Pancreas (tissue), 10 donors: ENCODE results near the gene TEKT1. TPM values are rescaled to one million over a fixed set of nuclear protein-coding genes. Genes with fewer than 3 reads are reported as not detected.
"Not testable (repeated sequence)": the region's sequence is repeated elsewhere in the genome, so short reads cannot be mapped to it uniquely, and the experiment has no call there.

ENCODE experiments used
- ATAC-seq, 4 donors: fragments of 200-7000 bp; cut with Tn5 transposase; one replicate each; pipeline versions ENCODE4 v1.8.0 to v1.9.1; 2020; ENCODE audit warnings: mild to moderate bottlenecking in 4 of 4, moderate library complexity in 4 of 4
- DNase-seq, 6 donors: peaks; one replicate each; pipeline ENCODE4 v3.0.0-alpha.2; 2020
- FAIRE-seq: peaks from 2 replicates; lab custom pipeline; 2012; peaks lifted over from hg19 to GRCh38; lab: Jason Lieb, UNC
- H3K27ac ChIP-seq, 4 donors: fragments of 200-600 bp; sonication (generic); 1 replicate in 3 of 4; 2 replicates in 1 of 4; pipeline versions ENCODE4 v1.5.0 to v1.8.0; 2020
- H3K27me3 ChIP-seq, 4 donors: fragments of 200-600 bp; one replicate each; pipeline ENCODE4 v1.8.0; 2021
- H3K36me3 ChIP-seq, 3 donors: fragments of 200-600 bp; sonication (generic) in 1 of 3; one replicate each; pipeline versions ENCODE4 v1.5.0 to v1.8.0; 2020 to 2021
- H3K4me1 ChIP-seq, 3 donors: fragments of 200-600 bp; one replicate each; pipeline ENCODE4 v1.8.0; 2021
- H3K4me3 ChIP-seq, 4 donors: fragments of 200-600 bp; sonication (generic) in 2 of 4; one replicate each; pipeline versions ENCODE4 v1.5.0 to v1.8.0; 2020 to 2021
- H3K9me3 ChIP-seq, 4 donors: fragments of 200-600 bp; one replicate each; pipeline ENCODE4 v1.8.0; 2021
- CTCF ChIP-seq, 4 donors: fragments of 200-600 bp; sonication (generic) in 3 of 4; IDR thresholded peaks; one replicate each; pipeline versions ENCODE4 v1.5.0 to v1.8.0; 2021; ENCODE audit warnings: antibody characterized with exemption in 4 of 4
- WGBS, 2 donors: extraction: QIAGEN DNeasy Blood & Tissue Kit; methylation state at CpG; one replicate each; pipeline ENCODE4 v1.1.7; 2013; 5-methylcytosine and 5-hydroxymethylcytosine counted together
- intact Hi-C, 3 donors: fragments of 100-400 bp; cut with DNase I; formaldehyde crosslinking; loops; one replicate each; pipeline versions ENCODE4 v1.11.1 to v1.14.2; 2022
- polyA plus RNA-seq, 2 donors: library from polyadenylated mRNA; stranded (reverse); fragments of 200-250 nt; gene quantifications; one replicate each; pipeline ENCODE4 v1.2.3, GENCODE V29; 2013
- total RNA-seq, 6 donors: library from RNA; stranded (reverse); fragmentation: NEBNext Ultra II Directional in 4 of 6; extraction: Animal tissue kit (Norgen Biotek cat#: 25700) in 4 of 6; gene quantifications; one replicate each; pipeline versions ENCODE4 v1.2.1 to v1.2.4, GENCODE V29; 2021 to 2023
- donor health status: healthy with polysubstance abuse.
- donor health status: DM: no; HTN: no; CAD: no; lungs with moderate emphysema.
- donor health status: DM: no; HTN: no; CAD: no.
- donor health status: control.
- donor health status: control.
- donor health status: Bipolar disorder and iron deficiency.
- donor health status: DM: yes; HTN: yes; CAD: no.
- donor health status: DM: no; HTN: no; CAD: no.
- donor health status: DM: no; HTN: no; CAD: no.
- donor health status: DM: yes; HTN: yes; CAD: no.

Gene TEKT1
- total and polyA plus RNA-seq, 8 donors = 0.07 to 0.28 TPM; not detected in 6

- DNase-seq = no peak
- Histone ChIP-seq H3K36me3 (no peaks in the 10 kb centered on the region), H3K4me3 (no peak overlapping the region), H3K4me1 (no peaks in the 10 kb centered on the region), H3K27me3 (no peaks in the 10 kb centered on the region), H3K9me3 (no peaks in the 10 kb centered on the region), H3K27ac (no peak overlapping the region)
- intact Hi-C loops = no loop called here
- 64 to 77% methylated on average over 3 of the region's 3 CpGs for WGBS, 2 donors
- TF ChIP-seq CTCF (IDR thresholded peaks at IDR 0.05) = no peak
- no peak for FAIRE-seq
- ATAC-seq = no peak
These were observed 24.5 kb upstream of the TEKT1 start for GRCh38 chr17:6856051-6856450.

- H3K27me3 ChIP-seq = no peaks in the 10 kb centered on the region
- DNase-seq (peak in 1 of 6 donors; percentile 22), FAIRE-seq (no peak), ATAC-seq (peak; percentile 43 to 83 (median 70))
- intact Hi-C loops = no loop called here
- TF ChIP-seq CTCF (IDR thresholded peaks at IDR 0.05) = peak in 1 of 4 donors; percentile 12
- no peaks in the 10 kb centered on the region for H3K36me3 ChIP-seq
- WGBS, 2 donors = 18 to 24% methylated on average over 19 of the region's 19 CpGs
- peak overlapping the region in 1 of 4 donors; percentile 50 for H3K27ac ChIP-seq
- no peaks in the 10 kb centered on the region for H3K4me1 ChIP-seq
- no peaks in the 10 kb centered on the region for H3K9me3 ChIP-seq
- H3K4me3 ChIP-seq = peak overlapping the region in 2 of 4 donors; percentile 8 to 18
These were observed 22.4 kb upstream of the TEKT1 start for GRCh38 chr17:6853764-6854442.

GRCh38 chr17:6848545-6849179 is 17.1 kb upstream of the TEKT1 start:
- H3K4me3 ChIP-seq, FAIRE-seq, H3K9me3 ChIP-seq, ATAC-seq, H3K27me3 ChIP-seq, H3K36me3 ChIP-seq, H3K4me1 ChIP-seq, H3K27ac ChIP-seq, DNase-seq: not testable (repeated sequence)
- 38 to 44% methylated on average over 7 of the region's 7 CpGs for WGBS, 2 donors
- intact Hi-C loops = loop anchor here in 2 of 3 donors (10.0 kb wide), 2 partner anchors 156 to 184 kb away; no protein-coding TSS in a partner anchor

- not testable (repeated sequence) for H3K27ac ChIP-seq, FAIRE-seq, DNase-seq, H3K4me1 ChIP-seq, H3K4me3 ChIP-seq, H3K36me3 ChIP-seq, H3K9me3 ChIP-seq, H3K27me3 ChIP-seq, ATAC-seq
- WGBS, 2 donors = 65 to 66% methylated on average over 6 of the region's 6 CpGs
- intact Hi-C loops = loop anchor here in 2 of 3 donors (10.0 kb wide), 2 partner anchors 159 to 181 kb away; no protein-coding TSS in a partner anchor
These were observed 14.6 kb upstream of the TEKT1 start for GRCh38 chr17:6846138-6846537.

- DNase-seq, FAIRE-seq, H3K36me3 ChIP-seq, H3K27ac ChIP-seq, H3K4me1 ChIP-seq, H3K4me3 ChIP-seq, ATAC-seq, H3K9me3 ChIP-seq, H3K27me3 ChIP-seq: not testable (repeated sequence)
- 59 to 62% methylated on average over 4 of the region's 4 CpGs for WGBS, 2 donors
- intact Hi-C loops = loop anchor here in 2 of 3 donors (10.0 kb wide), 2 partner anchors 160 to 180 kb away; no protein-coding TSS in a partner anchor
These were observed 12.9 kb upstream of the TEKT1 start for GRCh38 chr17:6844406-6844805.

- 15 to 16% methylated on average over 7 of the region's 7 CpGs for WGBS, 2 donors
- Histone ChIP-seq H3K4me1 (no peaks in the 10 kb centered on the region), H3K27me3 (no peaks in the 10 kb centered on the region), H3K9me3 (no peaks in the 10 kb centered on the region), H3K36me3 (no peaks in the 10 kb centered on the region), H3K4me3 (no peak overlapping the region), H3K27ac (no peak overlapping the region)
- DNase-seq (no peak), ATAC-seq (peak in 3 of 4 donors; percentile 56 to 75 (median 70)), FAIRE-seq (peak; percentile 95)
- intact Hi-C loops = loop anchor here in 2 of 3 donors (10.0 kb wide), 2 partner anchors 161 to 179 kb away; no protein-coding TSS in a partner anchor
- TF ChIP-seq CTCF (IDR thresholded peaks at IDR 0.05) = peak in 3 of 4 donors; percentile 31 to 49 (median 48)
These were observed 11.8 kb upstream of the TEKT1 start for GRCh38 chr17:6843241-6843880.

- H3K4me3 ChIP-seq, H3K36me3 ChIP-seq, H3K4me1 ChIP-seq, FAIRE-seq, DNase-seq, H3K27me3 ChIP-seq, H3K27ac ChIP-seq, H3K9me3 ChIP-seq, ATAC-seq: not testable (repeated sequence)
- intact Hi-C loops = loop anchor here in 2 of 3 donors (10.0 kb wide), 2 partner anchors 163 to 177 kb away; no protein-coding TSS in a partner anchor
- WGBS, 2 donors = 28 to 29% methylated on average over 7 to 9 of the region's 14 CpGs
These were observed 10.2 kb upstream of the TEKT1 start for GRCh38 chr17:6841769-6842168.
